HL-60 (cell line): ENCODE measurements around the gene VPS13D.

Source experiments
- GABPA ChIP-seq: IDR thresholded peaks from 2 replicates; pipeline ENCODE4 v1.6.1; 2012; ENCODE audit warnings: low read depth
- POLR2AphosphoS5 ChIP-seq: IDR thresholded peaks from 2 replicates; pipeline ENCODE4 v1.6.1; 2012; ENCODE audit warnings: low read depth
- SPI1 ChIP-seq: IDR thresholded peaks from 2 replicates; pipeline ENCODE4 v1.6.1; 2012; ENCODE audit warnings: low read depth, mild to moderate bottlenecking, borderline replicate concordance
- TF ChIP-seq, protein P1 (sequence below): IDR thresholded peaks from one replicate; pipeline ENCODE4 v1.5.1; 2011; ENCODE audit warnings: low read length, control low read depth, inconsistent platforms; ENCODE audit not compliant: insufficient read depth
- TF ChIP-seq, protein P2 (sequence below): IDR thresholded peaks from 2 replicates; pipeline ENCODE4 v1.6.1; 2012; ENCODE audit warnings: low read depth; ENCODE audit not compliant: insufficient replicate concordance

DNA sequence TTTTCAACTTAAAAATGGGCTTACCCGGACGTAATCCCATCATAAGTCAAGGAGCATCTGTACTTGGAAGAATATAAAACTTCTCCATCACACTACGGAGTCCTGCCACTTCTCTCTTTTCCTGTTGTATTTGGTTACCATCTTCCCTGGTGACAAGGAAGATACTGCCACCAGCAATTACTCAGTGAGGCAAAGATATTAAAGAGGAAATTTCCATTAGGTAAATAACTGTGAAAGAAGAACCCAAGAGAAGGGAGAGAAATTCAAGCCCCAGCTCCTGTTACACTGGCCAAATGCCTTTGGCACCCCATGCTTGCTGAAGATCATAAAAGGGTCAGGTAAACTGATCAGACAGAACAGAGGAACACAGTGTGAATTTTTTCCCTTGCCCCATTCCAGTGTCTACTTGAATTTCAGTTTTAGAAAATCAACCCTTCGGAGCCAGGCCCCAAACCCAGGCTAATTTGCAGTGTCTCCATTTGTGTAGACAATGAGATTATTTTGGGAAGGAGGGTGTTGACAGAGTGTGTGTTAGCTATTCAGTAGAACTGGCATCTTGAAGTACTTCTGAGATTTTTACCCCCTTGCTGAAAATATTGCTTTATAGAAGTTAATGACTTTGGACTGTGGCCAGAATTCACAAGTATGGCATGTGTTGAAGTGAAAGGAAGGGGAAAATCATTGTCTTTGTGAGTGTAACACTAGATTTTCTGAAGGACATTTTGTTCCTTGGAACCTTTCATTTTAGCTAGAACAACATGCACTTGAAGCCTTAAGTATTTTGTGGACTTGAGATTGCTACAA lies 221.1 kb downstream of the VPS13D start:
- TF ChIP-seq, protein P1, sequence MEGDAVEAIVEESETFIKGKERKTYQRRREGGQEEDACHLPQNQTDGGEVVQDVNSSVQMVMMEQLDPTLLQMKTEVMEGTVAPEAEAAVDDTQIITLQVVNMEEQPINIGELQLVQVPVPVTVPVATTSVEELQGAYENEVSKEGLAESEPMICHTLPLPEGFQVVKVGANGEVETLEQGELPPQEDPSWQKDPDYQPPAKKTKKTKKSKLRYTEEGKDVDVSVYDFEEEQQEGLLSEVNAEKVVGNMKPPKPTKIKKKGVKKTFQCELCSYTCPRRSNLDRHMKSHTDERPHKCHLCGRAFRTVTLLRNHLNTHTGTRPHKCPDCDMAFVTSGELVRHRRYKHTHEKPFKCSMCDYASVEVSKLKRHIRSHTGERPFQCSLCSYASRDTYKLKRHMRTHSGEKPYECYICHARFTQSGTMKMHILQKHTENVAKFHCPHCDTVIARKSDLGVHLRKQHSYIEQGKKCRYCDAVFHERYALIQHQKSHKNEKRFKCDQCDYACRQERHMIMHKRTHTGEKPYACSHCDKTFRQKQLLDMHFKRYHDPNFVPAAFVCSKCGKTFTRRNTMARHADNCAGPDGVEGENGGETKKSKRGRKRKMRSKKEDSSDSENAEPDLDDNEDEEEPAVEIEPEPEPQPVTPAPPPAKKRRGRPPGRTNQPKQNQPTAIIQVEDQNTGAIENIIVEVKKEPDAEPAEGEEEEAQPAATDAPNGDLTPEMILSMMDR, result no peak
- TF ChIP-seq POLR2AphosphoS5 (no peak), SPI1 (no peak), GABPA (no peak)
- TF ChIP-seq, protein P2, sequence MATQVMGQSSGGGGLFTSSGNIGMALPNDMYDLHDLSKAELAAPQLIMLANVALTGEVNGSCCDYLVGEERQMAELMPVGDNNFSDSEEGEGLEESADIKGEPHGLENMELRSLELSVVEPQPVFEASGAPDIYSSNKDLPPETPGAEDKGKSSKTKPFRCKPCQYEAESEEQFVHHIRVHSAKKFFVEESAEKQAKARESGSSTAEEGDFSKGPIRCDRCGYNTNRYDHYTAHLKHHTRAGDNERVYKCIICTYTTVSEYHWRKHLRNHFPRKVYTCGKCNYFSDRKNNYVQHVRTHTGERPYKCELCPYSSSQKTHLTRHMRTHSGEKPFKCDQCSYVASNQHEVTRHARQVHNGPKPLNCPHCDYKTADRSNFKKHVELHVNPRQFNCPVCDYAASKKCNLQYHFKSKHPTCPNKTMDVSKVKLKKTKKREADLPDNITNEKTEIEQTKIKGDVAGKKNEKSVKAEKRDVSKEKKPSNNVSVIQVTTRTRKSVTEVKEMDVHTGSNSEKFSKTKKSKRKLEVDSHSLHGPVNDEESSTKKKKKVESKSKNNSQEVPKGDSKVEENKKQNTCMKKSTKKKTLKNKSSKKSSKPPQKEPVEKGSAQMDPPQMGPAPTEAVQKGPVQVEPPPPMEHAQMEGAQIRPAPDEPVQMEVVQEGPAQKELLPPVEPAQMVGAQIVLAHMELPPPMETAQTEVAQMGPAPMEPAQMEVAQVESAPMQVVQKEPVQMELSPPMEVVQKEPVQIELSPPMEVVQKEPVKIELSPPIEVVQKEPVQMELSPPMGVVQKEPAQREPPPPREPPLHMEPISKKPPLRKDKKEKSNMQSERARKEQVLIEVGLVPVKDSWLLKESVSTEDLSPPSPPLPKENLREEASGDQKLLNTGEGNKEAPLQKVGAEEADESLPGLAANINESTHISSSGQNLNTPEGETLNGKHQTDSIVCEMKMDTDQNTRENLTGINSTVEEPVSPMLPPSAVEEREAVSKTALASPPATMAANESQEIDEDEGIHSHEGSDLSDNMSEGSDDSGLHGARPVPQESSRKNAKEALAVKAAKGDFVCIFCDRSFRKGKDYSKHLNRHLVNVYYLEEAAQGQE, result no peak
